Lower leg skin (tissue), 3 donors: ENCODE measurements around the gene TUBA4A.

Experiments used
- CTCF ChIP-seq, 3 donors: fragments of 450-650 bp; IDR thresholded peaks; one replicate each; pipeline ENCODE4 v1.5.1; 2016; ENCODE audit warnings: antibody characterized with exemption in 3 of 3, mild to moderate bottlenecking in 3 of 3, moderate library complexity in 2 of 3
- POLR2A ChIP-seq, 2 donors: fragments of 450-650 bp; IDR thresholded peaks; one replicate each; pipeline ENCODE4 v1.6.1; 2016 to 2017; ENCODE audit warnings: antibody characterized with exemption in 2 of 2, mild to moderate bottlenecking in 1 of 2, moderate library complexity in 1 of 2

GRCh38 chr2:219270055-219270372 lies 16.3 kb upstream of the TUBA4A start:
- TF ChIP-seq POLR2A (IDR thresholded peaks at IDR 0.05) (no peak), CTCF (IDR thresholded peaks at IDR 0.05) (no peak)
